GM12878 (cell line): ENCODE measurements around the gene ACTMAP. TPM values are rescaled to one million over a fixed set of nuclear protein-coding genes. Genes with fewer than 3 reads are reported as not detected.
A peak's percentile ranks its signal among the peaks of the same experiment; 100 is the strongest.

Experiments
- ATF7 ChIP-seq: fragments of 450-650 bp; IDR thresholded peaks from 2 replicates; pipeline ENCODE4 v1.6.1; 2016; ENCODE audit warnings: low read depth, mild to moderate bottlenecking
- BHLHE40 ChIP-seq, 2 experiments: fragments of 450-650 bp in 1 of 2; IDR thresholded peaks; 2 replicates each; pipeline ENCODE4 v1.6.1; 2011 to 2017; ENCODE audit warnings: low read depth in 2 of 2, borderline replicate concordance in 1 of 2, improper control_type of control experiment in 1 of 2, low read length in 1 of 2, mild to moderate bottlenecking in 1 of 2
- EGR1 ChIP-seq, 2 experiments: IDR thresholded peaks; 1 replicate in 1 of 2; 2 replicates in 1 of 2; pipeline ENCODE4 v1.6.1; 2011 to 2012; ENCODE audit warnings: low read depth in 2 of 2, low read length in 2 of 2, borderline replicate concordance in 1 of 2, mild to moderate bottlenecking in 1 of 2, moderate library complexity in 1 of 2
- IKZF1 ChIP-seq: fragments of 450-650 bp; conservative IDR thresholded peaks from 2 replicates; pipeline ENCODE4 v1.6.1; 2017; ENCODE audit warnings: antibody characterized with exemption, mild to moderate bottlenecking
- IRF4 ChIP-seq: IDR thresholded peaks from 2 replicates; pipeline ENCODE4 v1.6.1; 2011; ENCODE audit warnings: low read depth, low read length
- JUNB ChIP-seq: IDR thresholded peaks from 2 replicates; pipeline ENCODE4 v1.6.1; 2016; ENCODE audit warnings: antibody characterized with exemption, mild to moderate bottlenecking
- KDM1A ChIP-seq: fragments of 200-600 bp; sonication (generic); IDR thresholded peaks from 2 replicates; pipeline ENCODE4 v1.6.1; 2016; ENCODE audit warnings: borderline replicate concordance
- MYB ChIP-seq: fragments of 150-350 bp; IDR thresholded peaks from 2 replicates; pipeline ENCODE4 v1.6.1; 2014; ENCODE audit warnings: mild to moderate bottlenecking, low read depth, low read length, borderline replicate concordance
- NR2C1 ChIP-seq: fragments of 450-650 bp; IDR thresholded peaks from 2 replicates; pipeline ENCODE4 v1.6.1; 2017; ENCODE audit warnings: antibody characterized with exemption, mild to moderate bottlenecking, moderate library complexity
- PKNOX1 ChIP-seq: fragments of 450-650 bp; IDR thresholded peaks from 2 replicates; pipeline ENCODE4 v1.6.1; 2016; ENCODE audit warnings: mild to moderate bottlenecking
- PML ChIP-seq: IDR thresholded peaks from 2 replicates; pipeline ENCODE4 v1.6.1; 2012; ENCODE audit warnings: low read length, inconsistent platforms
- RCOR1 ChIP-seq: conservative IDR thresholded peaks from 2 replicates; pipeline ENCODE4 v1.6.1; 2012; ENCODE audit warnings: low read depth, low read length, improper control_type of control experiment
- RFX5 ChIP-seq: IDR thresholded peaks from 2 replicates; pipeline ENCODE4 v1.6.1; 2011; ENCODE audit warnings: low read depth, low read length, improper control_type of control experiment
- YBX1 ChIP-seq: fragments of 450-650 bp; IDR thresholded peaks from 2 replicates; pipeline ENCODE4 v1.6.1; 2016; ENCODE audit warnings: antibody characterized with exemption
- ZNF24 ChIP-seq: fragments of 450-650 bp; IDR thresholded peaks from 2 replicates; pipeline ENCODE4 v1.6.1; 2017; ENCODE audit warnings: antibody characterized with exemption, mild to moderate bottlenecking
- polyA plus RNA-seq, 11 experiments: library from polyadenylated mRNA; depleted of rRNA in 4 of 11; unstranded in 6 of 11; stranded (reverse) in 5 of 11; fragments of >200 nt; fragmentation: Nextera tagmentation in 4 of 11; fragmentation: Illumina TruSeq in 1 of 11; extraction: Ambion mirVana in 4 of 11; extraction: Trizol in 1 of 11; gene quantifications; 1 replicate in 1 of 11; 2 replicates in 10 of 11; pipeline versions ENCODE4 v1.2.1 to v1.2.3, GENCODE V29; 2011 to 2016; ENCODE audit warnings: inconsistent platforms in 2 of 11, missing spikeins in 2 of 11, low read depth in 1 of 11
- total RNA-seq, 4 experiments: library from RNA; depleted of rRNA in 3 of 4; stranded (reverse); fragments of >200 nt in 3 of 4; fragmentation: Illumina TruSeq in 1 of 4; extraction: Trizol in 1 of 4; gene quantifications; 2 replicates each; pipeline versions ENCODE4 v1.2.1 to v1.2.3, GENCODE V29; 2013 to 2021
- TF ChIP-seq, protein P1 (sequence below): fragments of 450-650 bp; IDR thresholded peaks from 2 replicates; pipeline ENCODE4 v1.6.1; 2016; ENCODE audit warnings: mild to moderate bottlenecking, moderate library complexity, borderline replicate concordance
- TF ChIP-seq, protein P2 (sequence below): IDR thresholded peaks from 2 replicates; pipeline ENCODE4 v1.6.1; 2011; ENCODE audit warnings: low read depth, low read length, improper control_type of control experiment, borderline replicate concordance
- TF ChIP-seq, protein P3 (sequence below): fragments of 450-650 bp; IDR thresholded peaks from 2 replicates; pipeline ENCODE4 v1.6.1; 2017; ENCODE audit warnings: low read depth, mild to moderate bottlenecking, moderate library complexity

ACTMAP gene
- total and polyA plus RNA-seq, 10 of the 15 experiments (the other 5 are each of a cell fraction or from before 2014, with no cell fraction given): 3.0 to 26.2 (median 11.1) TPM

- TF ChIP-seq, protein P1, sequence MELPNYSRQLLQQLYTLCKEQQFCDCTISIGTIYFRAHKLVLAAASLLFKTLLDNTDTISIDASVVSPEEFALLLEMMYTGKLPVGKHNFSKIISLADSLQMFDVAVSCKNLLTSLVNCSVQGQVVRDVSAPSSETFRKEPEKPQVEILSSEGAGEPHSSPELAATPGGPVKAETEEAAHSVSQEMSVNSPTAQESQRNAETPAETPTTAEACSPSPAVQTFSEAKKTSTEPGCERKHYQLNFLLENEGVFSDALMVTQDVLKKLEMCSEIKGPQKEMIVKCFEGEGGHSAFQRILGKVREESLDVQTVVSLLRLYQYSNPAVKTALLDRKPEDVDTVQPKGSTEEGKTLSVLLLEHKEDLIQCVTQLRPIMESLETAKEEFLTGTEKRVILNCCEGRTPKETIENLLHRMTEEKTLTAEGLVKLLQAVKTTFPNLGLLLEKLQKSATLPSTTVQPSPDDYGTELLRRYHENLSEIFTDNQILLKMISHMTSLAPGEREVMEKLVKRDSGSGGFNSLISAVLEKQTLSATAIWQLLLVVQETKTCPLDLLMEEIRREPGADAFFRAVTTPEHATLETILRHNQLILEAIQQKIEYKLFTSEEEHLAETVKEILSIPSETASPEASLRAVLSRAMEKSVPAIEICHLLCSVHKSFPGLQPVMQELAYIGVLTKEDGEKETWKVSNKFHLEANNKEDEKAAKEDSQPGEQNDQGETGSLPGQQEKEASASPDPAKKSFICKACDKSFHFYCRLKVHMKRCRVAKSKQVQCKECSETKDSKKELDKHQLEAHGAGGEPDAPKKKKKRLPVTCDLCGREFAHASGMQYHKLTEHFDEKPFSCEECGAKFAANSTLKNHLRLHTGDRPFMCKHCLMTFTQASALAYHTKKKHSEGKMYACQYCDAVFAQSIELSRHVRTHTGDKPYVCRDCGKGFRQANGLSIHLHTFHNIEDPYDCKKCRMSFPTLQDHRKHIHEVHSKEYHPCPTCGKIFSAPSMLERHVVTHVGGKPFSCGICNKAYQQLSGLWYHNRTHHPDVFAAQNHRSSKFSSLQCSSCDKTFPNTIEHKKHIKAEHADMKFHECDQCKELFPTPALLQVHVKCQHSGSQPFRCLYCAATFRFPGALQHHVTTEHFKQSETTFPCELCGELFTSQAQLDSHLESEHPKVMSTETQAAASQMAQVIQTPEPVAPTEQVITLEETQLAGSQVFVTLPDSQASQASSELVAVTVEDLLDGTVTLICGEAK: no peak
- TF ChIP-seq MYB (no peak), YBX1 (no peak), ATF7 (peak; percentile 31; the same call in 1 of the 2 replicates), IKZF1 (0 out of 2 replicates have a peak, but pooled peaks have one; percentile 8), PML (peak; percentile 51), NR2C1 (0 out of 2 replicates have a peak, but pooled peaks have one; percentile 22), BHLHE40 (IDR thresholded peaks at IDR 0.05; ENCODE audit: borderline replicate concordance in 1 of 2, low read depth in 2 of 2, low read length in 1 of 2) (peak; percentile 90 to 99), ZNF24 (no peak), KDM1A (no peak), RCOR1 (no peak), PKNOX1 (peak; percentile 80), IRF4 (no peak), EGR1 (IDR thresholded peaks at IDR 0.05; ENCODE audit: borderline replicate concordance in 1 of 2, low read depth in 2 of 2, low read length in 2 of 2) (peak in 1 of 2 experiments; percentile 56; a peak in 1 of 3 replicates), JUNB (no peak), RFX5 (0 out of 2 replicates have a peak, but pooled peaks have one; percentile 34)
- TF ChIP-seq, protein P2, sequence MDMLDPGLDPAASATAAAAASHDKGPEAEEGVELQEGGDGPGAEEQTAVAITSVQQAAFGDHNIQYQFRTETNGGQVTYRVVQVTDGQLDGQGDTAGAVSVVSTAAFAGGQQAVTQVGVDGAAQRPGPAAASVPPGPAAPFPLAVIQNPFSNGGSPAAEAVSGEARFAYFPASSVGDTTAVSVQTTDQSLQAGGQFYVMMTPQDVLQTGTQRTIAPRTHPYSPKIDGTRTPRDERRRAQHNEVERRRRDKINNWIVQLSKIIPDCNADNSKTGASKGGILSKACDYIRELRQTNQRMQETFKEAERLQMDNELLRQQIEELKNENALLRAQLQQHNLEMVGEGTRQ: peak; percentile 54
- TF ChIP-seq, protein P3, sequence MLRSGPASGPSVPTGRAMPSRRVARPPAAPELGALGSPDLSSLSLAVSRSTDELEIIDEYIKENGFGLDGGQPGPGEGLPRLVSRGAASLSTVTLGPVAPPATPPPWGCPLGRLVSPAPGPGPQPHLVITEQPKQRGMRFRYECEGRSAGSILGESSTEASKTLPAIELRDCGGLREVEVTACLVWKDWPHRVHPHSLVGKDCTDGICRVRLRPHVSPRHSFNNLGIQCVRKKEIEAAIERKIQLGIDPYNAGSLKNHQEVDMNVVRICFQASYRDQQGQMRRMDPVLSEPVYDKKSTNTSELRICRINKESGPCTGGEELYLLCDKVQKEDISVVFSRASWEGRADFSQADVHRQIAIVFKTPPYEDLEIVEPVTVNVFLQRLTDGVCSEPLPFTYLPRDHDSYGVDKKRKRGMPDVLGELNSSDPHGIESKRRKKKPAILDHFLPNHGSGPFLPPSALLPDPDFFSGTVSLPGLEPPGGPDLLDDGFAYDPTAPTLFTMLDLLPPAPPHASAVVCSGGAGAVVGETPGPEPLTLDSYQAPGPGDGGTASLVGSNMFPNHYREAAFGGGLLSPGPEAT: no peak; the same call in none of the 2 replicates
- TF ChIP-seq, all 136 proteins: peak for 32
Observed at GRCh38 chr19:40798683-40799557, 48.6 kb upstream of the ACTMAP start, which contains the start of gene EGLN2 (continued).
